IPS-NIHi7 (cell line): ENCODE results near the gene PCDHGA9.
"Not testable (repeated sequence)": the region's sequence is repeated elsewhere in the genome, so short reads cannot be mapped to it uniquely, and the experiment has no call there.

Experiments
- DNase-seq: peaks from one replicate; pipeline ENCODE4 v3.0.0; 2012; ENCODE audit warnings: mixed read lengths; ENCODE audit errors: extremely low spot score

PCDHGA9 gene

DNA sequence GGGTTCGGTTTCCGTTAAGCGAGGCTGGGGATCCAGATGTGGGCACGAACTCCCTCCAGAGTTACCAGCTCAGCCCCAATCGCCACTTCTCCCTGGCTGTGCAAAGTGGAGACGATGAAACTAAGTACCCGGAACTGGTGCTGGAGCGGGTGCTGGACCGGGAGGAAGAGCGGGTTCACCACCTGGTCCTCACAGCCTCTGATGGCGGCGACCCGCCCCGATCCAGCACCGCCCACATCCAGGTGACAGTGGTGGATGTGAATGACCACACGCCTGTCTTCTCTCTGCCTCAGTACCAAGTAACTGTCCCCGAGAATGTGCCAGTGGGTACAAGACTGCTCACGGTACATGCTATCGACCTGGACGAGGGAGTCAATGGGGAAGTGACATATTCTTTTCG is 19.2 kb upstream of the PCDHGA9 start:
- DNase-seq: no peak

DNA sequence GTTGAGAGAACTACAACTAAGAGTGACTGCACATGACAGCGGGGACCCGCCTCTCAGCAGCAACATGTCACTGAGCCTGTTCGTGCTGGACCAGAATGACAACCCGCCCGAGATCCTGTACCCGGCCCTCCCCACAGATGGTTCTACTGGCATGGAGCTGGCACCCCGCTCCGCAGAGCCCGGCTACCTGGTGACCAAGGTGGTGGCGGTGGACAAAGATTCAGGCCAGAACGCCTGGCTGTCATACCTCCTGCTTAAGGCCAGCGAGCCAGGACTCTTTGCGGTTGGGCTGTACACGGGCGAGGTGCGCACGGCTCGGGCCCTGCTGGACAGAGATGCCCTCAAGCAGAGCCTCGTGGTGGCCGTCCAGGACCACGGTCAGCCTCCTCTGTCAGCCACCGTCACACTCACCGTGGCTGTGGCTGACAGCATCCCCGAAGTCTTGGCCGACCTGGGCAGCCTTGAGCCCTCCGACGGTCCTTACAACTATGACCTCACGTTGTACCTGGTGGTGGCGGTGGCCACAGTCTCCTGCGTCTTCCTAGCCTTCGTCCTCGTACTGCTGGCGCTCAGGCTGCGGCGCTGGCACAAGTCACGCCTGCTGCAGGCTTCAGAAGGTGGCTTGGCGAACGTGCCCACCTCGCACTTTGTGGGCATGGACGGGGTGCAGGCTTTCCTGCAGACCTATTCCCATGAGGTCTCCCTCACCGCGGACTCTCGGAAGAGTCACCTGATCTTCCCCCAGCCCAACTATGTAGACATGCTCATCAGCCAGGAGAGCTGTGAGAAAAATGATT is 17.9 kb upstream of the PCDHGA9 start:
- no peak for DNase-seq

- peak; percentile 58 for DNase-seq
These were observed 14.8 kb upstream of the PCDHGA9 start, which contains the start of gene PCDHGB4 for GRCh38 chr5:141387557-141388311. Gene PCDHGB4 (plus strand): TSS chr5:141387698. CDS start chr5:141387885, 187 bp downstream.

- no peak for DNase-seq
These were observed 13.9 kb upstream of the PCDHGA9 start for GRCh38 chr5:141388661-141389060.

DNA sequence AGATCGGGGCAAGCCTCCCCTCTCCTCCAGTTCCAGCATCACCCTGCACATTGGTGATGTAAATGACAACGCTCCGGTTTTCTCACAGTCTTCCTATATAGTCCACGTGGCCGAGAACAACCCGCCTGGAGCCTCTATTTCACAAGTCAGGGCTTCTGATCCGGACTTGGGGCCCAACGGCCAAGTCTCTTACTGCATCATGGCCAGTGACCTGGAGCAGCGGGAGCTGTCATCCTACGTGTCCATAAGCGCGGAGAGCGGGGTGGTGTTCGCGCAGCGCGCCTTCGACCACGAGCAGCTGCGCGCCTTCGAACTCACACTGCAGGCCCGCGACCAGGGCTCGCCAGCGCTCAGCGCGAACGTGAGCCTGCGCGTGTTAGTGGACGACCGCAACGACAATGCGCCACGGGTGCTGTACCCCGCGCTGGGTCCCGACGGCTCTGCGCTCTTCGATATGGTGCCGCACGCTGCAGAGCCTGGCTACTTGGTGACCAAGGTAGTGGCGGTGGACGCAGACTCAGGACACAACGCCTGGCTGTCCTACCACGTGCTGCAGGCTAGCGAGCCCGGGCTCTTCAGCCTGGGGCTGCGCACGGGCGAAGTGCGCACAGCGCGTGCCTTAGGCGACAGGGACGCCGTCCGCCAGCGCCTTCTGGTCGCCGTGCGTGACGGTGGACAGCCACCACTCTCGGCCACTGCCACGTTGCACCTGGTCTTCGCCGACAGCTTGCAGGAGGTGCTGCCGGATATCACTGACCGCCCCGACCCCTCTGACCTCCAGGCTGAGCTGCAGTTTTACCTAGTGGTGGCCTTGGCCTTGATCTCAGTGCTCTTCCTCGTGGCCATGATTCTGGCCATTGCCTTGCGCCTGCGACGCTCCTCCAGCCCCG is 13.2 kb upstream of the PCDHGA9 start:
- no peak for DNase-seq

GRCh38 chr5:141392429-141393198 is 10.0 kb upstream of the PCDHGA9 start, which contains the start of gene PCDHGA8:
Gene PCDHGA8 (plus strand): TSS chr5:141392633. CDS start chr5:141392814, 181 bp downstream.
- DNase-seq: no peak

DNA sequence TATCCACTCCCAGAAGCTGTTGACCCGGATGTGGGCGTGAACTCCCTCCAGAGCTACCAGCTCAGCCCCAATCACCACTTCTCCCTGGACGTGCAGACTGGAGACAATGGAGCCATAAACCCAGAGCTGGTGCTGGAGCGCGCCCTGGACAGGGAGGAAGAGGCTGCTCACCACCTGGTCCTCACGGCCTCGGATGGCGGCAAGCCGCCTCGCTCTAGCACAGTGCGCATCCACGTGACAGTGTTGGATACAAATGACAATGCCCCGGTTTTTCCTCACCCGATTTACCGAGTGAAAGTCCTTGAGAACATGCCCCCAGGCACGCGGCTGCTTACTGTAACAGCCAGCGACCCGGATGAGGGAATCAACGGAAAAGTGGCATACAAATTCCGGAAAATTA is 9.3 kb upstream of the PCDHGA9 start:
- no peak for DNase-seq

DNA sequence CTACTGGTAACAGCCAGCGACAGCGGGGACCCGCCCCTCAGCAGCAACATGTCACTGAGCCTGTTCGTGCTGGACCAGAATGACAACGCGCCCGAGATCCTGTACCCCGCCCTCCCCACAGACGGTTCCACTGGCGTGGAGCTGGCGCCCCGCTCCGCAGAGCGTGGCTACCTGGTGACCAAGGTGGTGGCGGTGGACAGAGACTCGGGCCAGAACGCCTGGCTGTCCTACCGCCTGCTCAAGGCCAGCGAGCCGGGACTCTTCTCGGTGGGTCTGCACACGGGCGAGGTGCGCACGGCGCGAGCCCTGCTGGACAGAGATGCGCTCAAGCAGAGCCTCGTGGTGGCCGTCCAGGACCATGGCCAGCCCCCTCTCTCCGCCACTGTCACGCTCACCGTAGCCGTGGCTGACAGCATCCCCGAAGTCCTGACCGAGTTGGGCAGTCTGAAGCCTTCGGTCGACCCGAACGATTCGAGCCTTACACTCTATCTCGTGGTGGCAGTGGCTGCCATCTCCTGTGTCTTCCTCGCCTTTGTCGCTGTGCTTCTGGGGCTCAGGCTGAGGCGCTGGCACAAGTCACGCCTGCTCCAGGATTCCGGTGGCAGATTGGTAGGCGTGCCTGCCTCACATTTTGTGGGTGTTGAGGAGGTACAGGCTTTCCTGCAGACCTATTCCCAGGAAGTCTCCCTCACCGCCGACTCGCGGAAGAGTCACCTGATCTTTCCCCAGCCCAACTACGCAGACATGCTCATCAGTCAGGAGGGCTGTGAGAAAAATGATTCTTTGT is 8.0 kb upstream of the PCDHGA9 start:
- DNase-seq: not testable (repeated sequence)

DNA sequence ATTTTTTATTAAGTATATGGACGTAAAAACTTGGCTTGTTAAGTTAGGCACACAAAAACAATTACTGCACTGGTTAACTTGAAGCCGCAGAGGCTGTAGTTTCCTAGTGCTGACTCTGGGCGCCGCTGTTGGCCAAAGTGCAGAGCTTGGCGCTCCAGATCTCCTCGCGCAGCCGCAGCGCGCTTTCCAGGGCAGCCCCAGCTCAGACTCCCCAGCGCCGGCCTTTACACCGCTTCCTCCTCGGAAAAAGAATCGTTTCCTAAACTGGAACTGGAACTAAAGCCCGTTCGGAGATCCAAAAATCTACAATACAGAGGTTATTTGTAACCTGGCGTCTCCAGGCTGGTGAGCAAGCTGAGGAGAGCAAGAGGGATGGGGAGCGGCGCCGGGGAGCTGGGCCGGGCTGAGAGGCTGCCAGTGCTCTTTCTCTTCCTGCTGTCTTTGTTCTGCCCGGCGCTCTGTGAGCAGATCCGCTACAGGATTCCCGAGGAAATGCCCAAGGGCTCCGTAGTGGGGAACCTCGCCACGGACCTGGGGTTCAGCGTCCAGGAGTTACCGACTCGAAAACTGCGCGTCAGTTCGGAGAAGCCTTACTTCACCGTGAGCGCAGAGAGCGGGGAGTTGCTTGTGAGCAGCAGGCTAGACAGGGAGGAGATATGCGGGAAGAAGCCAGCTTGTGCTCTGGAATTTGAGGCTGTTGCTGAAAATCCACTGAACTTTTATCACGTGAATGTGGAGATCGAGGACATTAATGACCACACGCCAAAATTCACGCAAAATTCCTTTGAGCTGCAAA is 4.6 kb upstream of the PCDHGA9 start, which contains the start of gene PCDHGB5:
Gene PCDHGB5 (plus strand): TSS at position 192 of the 796 bp plus-strand sequence. CDS start 181 bp downstream, at position 373.
- DNase-seq: not testable (repeated sequence)

GRCh38 chr5:141398608-141399007 is 4.0 kb upstream of the PCDHGA9 start:
- no peak for DNase-seq

GRCh38 chr5:141399555-141400258 is 2.9 kb upstream of the PCDHGA9 start:
- DNase-seq: no peak

- no peak for DNase-seq
These were observed 809 bp downstream of the PCDHGA9 start for GRCh38 chr5:141403387-141403786.

DNA sequence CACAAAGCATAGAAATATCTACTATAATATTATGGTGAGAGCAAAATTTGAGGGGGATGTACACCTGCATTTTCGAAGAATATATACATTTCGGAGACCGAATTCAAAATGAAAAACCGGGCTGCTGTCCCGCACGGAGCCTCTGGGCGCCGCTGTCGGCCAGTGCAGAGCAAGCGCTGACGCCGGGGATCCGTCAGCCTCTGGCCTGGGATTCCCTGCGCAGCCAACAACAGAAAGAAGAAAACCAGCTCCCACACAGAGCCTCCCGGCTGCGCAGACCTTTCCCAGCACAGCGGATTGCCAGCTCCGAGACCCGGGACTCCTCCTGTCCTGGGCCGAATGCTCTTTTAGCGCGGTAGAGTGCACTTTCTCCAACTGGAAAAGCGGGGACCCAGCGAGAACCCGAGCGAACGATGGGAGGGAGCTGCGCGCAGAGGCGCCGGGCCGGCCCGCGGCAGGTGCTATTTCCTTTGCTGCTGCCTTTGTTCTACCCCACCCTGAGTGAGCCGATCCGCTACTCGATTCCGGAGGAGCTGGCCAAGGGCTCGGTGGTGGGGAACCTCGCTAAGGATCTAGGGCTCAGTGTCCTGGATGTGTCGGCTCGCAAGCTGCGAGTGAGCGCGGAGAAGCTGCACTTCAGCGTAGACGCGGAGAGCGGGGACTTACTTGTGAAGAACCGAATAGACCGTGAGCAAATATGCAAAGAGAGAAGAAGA is 5.4 kb downstream of the PCDHGA9 start, which contains the start of gene PCDHGB6:
Gene PCDHGB6 (plus strand): TSS at position 232 of the 716 bp plus-strand sequence. CDS start 182 bp downstream, at position 414.
- DNase-seq: peak; percentile 82

DNA sequence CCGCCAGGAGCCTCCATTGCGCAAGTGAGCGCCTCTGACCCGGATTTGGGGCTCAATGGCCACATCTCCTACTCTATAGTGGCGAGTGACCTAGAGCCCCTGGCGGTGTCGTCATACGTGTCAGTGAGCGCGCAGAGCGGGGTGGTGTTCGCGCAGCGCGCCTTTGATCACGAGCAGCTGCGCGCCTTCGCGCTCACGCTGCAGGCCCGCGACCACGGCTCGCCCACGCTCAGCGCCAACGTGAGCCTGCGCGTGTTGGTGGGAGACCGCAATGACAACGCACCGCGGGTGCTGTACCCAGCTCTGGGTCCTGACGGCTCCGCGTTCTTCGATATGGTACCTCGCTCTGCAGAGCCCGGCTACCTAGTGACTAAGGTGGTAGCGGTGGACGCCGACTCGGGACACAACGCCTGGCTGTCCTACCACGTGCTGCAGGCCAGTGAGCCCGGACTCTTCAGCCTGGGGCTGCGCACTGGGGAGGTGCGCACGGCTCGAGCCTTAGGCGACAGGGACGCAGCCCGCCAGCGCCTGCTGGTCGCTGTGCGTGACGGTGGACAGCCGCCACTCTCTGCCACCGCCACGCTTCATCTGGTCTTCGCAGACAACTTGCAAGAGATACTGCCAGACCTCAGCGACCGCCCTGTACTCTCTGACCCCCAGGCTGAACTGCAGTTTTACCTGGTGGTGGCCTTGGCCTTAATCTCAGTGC is 7.2 kb downstream of the PCDHGA9 start:
- DNase-seq: no peak

GRCh38 chr5:141411575-141411974 is 9.0 kb downstream of the PCDHGA9 start:
- DNase-seq: no peak

- peak; percentile 51 for DNase-seq
These were observed 10.4 kb downstream of the PCDHGA9 start, which contains the start of gene PCDHGA10 for GRCh38 chr5:141412854-141413539. Gene PCDHGA10 (plus strand): TSS chr5:141412987. CDS start chr5:141413176, 189 bp downstream.
